HepG2 (cell line): Measurements from ENCODE around the gene ALAS2. TPM values are rescaled to one million over a fixed set of nuclear protein-coding genes. Genes with fewer than 3 reads are reported as not detected.
A peak's percentile ranks its signal among the peaks of the same experiment; 100 is the strongest.

Source experiments
- ATAC-seq: fragments of 200-7000 bp; cut with Tn5 transposase; 3 replicates; pipeline ENCODE4 v1.9.1; 2020; ENCODE audit warnings: mild to moderate bottlenecking, moderate library complexity
- BruUV-seq: library from RNA; stranded (reverse); fragments of 400-500 nt; replicated peaks from 2 replicates; lab custom pipeline; 2021; lab: Mats Ljungman, UMichigan
- CTCF ChIA-PET: fragments of 300-600 bp; formaldehyde crosslinking; extraction: SDS; loops from one replicate; lab custom pipeline; 2021; ENCODE audit warnings: low total read pairs, inconsistent platforms, low intra/inter-chr PET ratio; lab: Yijun Ruan, JAX
- POLR2A ChIA-PET: fragments of 350-600 bp; sonication (Branson Sonifier 250); formaldehyde crosslinking; loops from one replicate; lab custom pipeline; 2020; ENCODE audit warnings: antibody characterized with exemption, inconsistent platforms; lab: Yijun Ruan, JAX
- DNase-seq: peaks from one replicate; pipeline ENCODE4 v3.0.0-alpha.2; 2015; ENCODE audit warnings: low spot score
- FAIRE-seq: peaks from 3 replicates; lab custom pipeline; 2011; peaks lifted over from hg19 to GRCh38; lab: Jason Lieb, UNC
- H2AFZ ChIP-seq: one replicate; pipeline ENCODE4 v1.6.1; 2011; ENCODE audit warnings: low read length, inconsistent platforms
- H3K27ac ChIP-seq: fragments of 300-600 bp; 3 replicates; pipeline ENCODE4 v1.8.0; 2011; ENCODE audit warnings: mixed run types, mild to moderate bottlenecking, mixed read lengths, low read length, inconsistent platforms; ENCODE audit not compliant: insufficient read depth; ENCODE audit errors: extremely low read length
- H3K27me3 ChIP-seq, 2 experiments: fragments of 200-600 bp in 1 of 2; 2 replicates in 1 of 2; 3 replicates in 1 of 2; pipeline versions ENCODE4 v1.6.0 to v1.8.0; 2011; ENCODE audit warnings: low read length in 2 of 2, mild to moderate bottlenecking in 2 of 2, moderate library complexity in 2 of 2, inconsistent platforms in 1 of 2; ENCODE audit not compliant: insufficient read depth in 2 of 2, control insufficient read depth in 1 of 2
- H3K36me3 ChIP-seq, 2 experiments: fragments of 200-600 bp in 1 of 2; replicated peaks in 1 of 2; 2 replicates in 1 of 2; 3 replicates in 1 of 2; pipeline versions ENCODE4 v1.5.1 to v1.8.0; 2011; ENCODE audit warnings: low read length in 2 of 2, inconsistent platforms in 1 of 2; ENCODE audit not compliant: insufficient read depth in 2 of 2, control insufficient read depth in 1 of 2
- H3K4me1 ChIP-seq: 2 replicates; pipeline ENCODE4 v1.5.1; 2012; ENCODE audit warnings: low read length, inconsistent platforms; ENCODE audit not compliant: insufficient read depth
- H3K4me2 ChIP-seq: 2 replicates; pipeline ENCODE4 v1.6.0; 2011; ENCODE audit warnings: low read depth, low read length, inconsistent platforms
- H3K4me3 ChIP-seq, 3 experiments: fragments of 200-600 bp in 1 of 3; sonication (generic), shearing (Covaris generic) in 1 of 3; replicated peaks in 1 of 3; 2 replicates each; pipeline ENCODE4 v1.5.1; 2011 to 2016; ENCODE audit warnings: low read length in 3 of 3, inconsistent platforms in 2 of 3, low read depth in 2 of 3, mild to moderate bottlenecking in 2 of 3, control low read depth in 1 of 3, mixed read lengths in 1 of 3; ENCODE audit not compliant: insufficient read depth in 1 of 3
- H3K79me2 ChIP-seq: one replicate; pipeline ENCODE4 v1.6.1; 2011; ENCODE audit warnings: low read length, inconsistent platforms; ENCODE audit not compliant: insufficient read depth
- H3K9ac ChIP-seq: 2 replicates; pipeline ENCODE4 v1.6.0; 2011; ENCODE audit warnings: mild to moderate bottlenecking, low read depth, low read length, inconsistent platforms; ENCODE audit not compliant: insufficient read depth
- H3K9me3 ChIP-seq: 2 replicates; pipeline ENCODE4 v1.5.1; 2012; ENCODE audit warnings: mild to moderate bottlenecking, low read length
- H4K20me1 ChIP-seq: 2 replicates; pipeline ENCODE4 v1.6.0; 2011; ENCODE audit warnings: inconsistent platforms, mild to moderate bottlenecking, low read length, moderate library complexity; ENCODE audit not compliant: insufficient read depth
- KLF6 ChIP-seq: IDR thresholded peaks from 2 replicates; pipeline ENCODE4 v1.8.0; 2016; ENCODE audit warnings: missing biosample characterization, missing genetic modification reagents
- RBM22 ChIP-seq: fragments of 200-400 bp; formaldehyde crosslinking; optimal IDR thresholded peaks from 2 replicates; pipeline ENCODE3; 2017; ENCODE audit warnings: mild to moderate bottlenecking, low read length, moderate library complexity
- ZNF10 ChIP-seq: sonication (generic); formaldehyde crosslinking; IDR thresholded peaks from 2 replicates; pipeline ENCODE4 v1.4.0; 2020; ENCODE audit warnings: mild to moderate bottlenecking, low read depth, missing genetic modification reagents, borderline replicate concordance
- ZNF543 ChIP-seq: sonication (generic); formaldehyde crosslinking; IDR thresholded peaks from 2 replicates; pipeline ENCODE4 v1.4.0; 2020; ENCODE audit warnings: mild to moderate bottlenecking, missing genetic modification reagents
- ZNF619 ChIP-seq: sonication (generic); formaldehyde crosslinking; IDR thresholded peaks from 2 replicates; pipeline ENCODE4 v1.4.0; 2020; ENCODE audit warnings: mild to moderate bottlenecking, missing genetic modification reagents
- ZNF660 ChIP-seq: sonication (generic); formaldehyde crosslinking; IDR thresholded peaks from 2 replicates; pipeline ENCODE4 v1.5.1; 2020; ENCODE audit warnings: mild to moderate bottlenecking, low read depth, missing genetic modification reagents, borderline replicate concordance
- WGBS: methylation state at CpG from one replicate; pipeline ENCODE4 v1.1.6; 2017; ENCODE audit warnings: low lambda C conversion rate; 5-methylcytosine and 5-hydroxymethylcytosine counted together
- in situ Hi-C: cut with HindIII; loops from 2 replicates; pipeline ENCODE4 v1.10.0; 2017; ENCODE audit warnings: low pct_unique_long_range_greater_than_20kb; ENCODE audit not compliant: extremely low pct_ligation_motif_present
- intact Hi-C: fragments of 100-400 bp; cut with micrococcal nuclease; formaldehyde crosslinking; loops from one replicate; pipeline ENCODE4 v1.10.0; 2022; ENCODE audit not compliant: unreplicated experiment
- polyA plus RNA-seq, 8 experiments: library from polyadenylated mRNA; depleted of rRNA in 3 of 8; stranded (reverse) in 7 of 8; unstranded in 1 of 8; fragments of >200 nt; fragmentation: Illumina TruSeq in 4 of 8; extraction: Trizol in 4 of 8; gene quantifications; 2 replicates each; pipeline versions ENCODE4 v1.2.1 to v1.2.3, GENCODE V29; 2011 to 2016; ENCODE audit warnings: low read depth in 4 of 8, missing spikeins in 1 of 8, mixed read lengths in 1 of 8; ENCODE audit not compliant: insufficient read depth in 1 of 8
- total RNA-seq, 5 experiments: library from RNA; depleted of rRNA; stranded (reverse); fragments of >200 nt; fragmentation: Illumina TruSeq; extraction: Trizol; gene quantifications; 2 replicates each; pipeline ENCODE4 v1.2.3, GENCODE V29; 2016; ENCODE audit warnings: low read depth in 1 of 5

Gene ALAS2
- total and polyA plus RNA-seq, 2 of the 13 experiments (the other 11 are each of a cell fraction or from before 2014, with no cell fraction given): not detected

DNA sequence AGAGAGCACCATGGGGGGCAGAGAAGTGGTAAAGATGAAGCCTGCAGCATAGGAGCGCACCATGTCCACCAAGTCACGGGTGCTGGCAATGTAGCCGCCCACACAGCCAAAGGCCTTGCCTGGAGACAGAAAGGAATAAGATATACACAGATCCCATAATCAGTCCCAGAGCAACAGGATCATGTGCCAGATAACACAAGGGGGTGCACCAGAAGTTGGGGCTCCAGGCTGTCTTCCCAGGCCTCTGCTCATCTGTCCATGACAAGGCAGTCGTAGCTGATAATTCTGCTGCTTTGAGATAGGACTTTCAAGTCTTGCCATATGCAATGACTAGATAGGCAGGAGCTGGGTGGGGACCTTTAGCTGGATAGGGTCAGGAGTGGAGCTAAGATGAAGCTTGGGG, 15.9 kb downstream of the ALAS2 start:
- no TSS peak for BruUV-seq
- Histone ChIP-seq H3K4me1 (no peaks in the 10 kb centered on the region), H3K9ac (no peak overlapping the region), H3K4me2 (no peak overlapping the region), H3K4me3 (no peak overlapping the region), H3K27me3 (no peaks in the 10 kb centered on the region), H3K36me3 (no peaks in the 10 kb centered on the region), H3K79me2 (no peaks in the 10 kb centered on the region), H3K9me3 (no peaks in the 10 kb centered on the region), H2AFZ (no peak overlapping the region), H3K27ac (no peak overlapping the region), H4K20me1 (no peaks in the 10 kb centered on the region)
- intact Hi-C loops: no loop called here
- DNase-seq: no peak
- ChIA-PET POLR2A (no interaction called here), CTCF (no interaction called here)
- no peak for ATAC-seq
- no CpG with 5 or more reads among the region's 4 CpGs for WGBS
- TF ChIP-seq ZNF10 (no peak), ZNF543 (CRISPR knock-in tag) (no peak), ZNF619 (CRISPR knock-in tag) (no peak), ZNF660 (CRISPR knock-in tag) (no peak), KLF6 (CRISPR knock-in tag) (no peak)
- no peak for FAIRE-seq
- in situ Hi-C loops: no loop called here

DNA sequence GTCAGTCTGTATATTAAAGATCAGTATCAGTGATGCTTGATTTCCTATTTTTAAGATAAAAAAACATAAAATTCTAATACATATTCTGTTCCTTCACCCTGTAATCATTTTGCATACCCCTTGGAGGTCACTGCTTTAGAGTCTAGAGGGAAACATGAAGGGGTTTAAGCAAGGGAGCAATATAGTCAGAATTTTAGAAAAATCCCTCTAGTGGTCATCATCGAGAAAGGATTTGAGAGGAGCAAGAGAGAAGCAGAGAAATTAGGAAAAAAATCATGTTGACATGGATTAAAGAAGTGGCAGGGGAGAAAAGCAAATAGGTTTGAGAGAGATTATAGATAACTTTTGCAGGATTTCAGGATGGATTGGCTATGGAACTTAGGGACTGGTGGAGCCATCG, 19.5 kb downstream of the ALAS2 start:
- no peaks in the 10 kb centered on the region for H4K20me1 ChIP-seq
- TF ChIP-seq RBM22: no peak
- H3K4me3 ChIP-seq: no peak overlapping the region
- in situ Hi-C loops: no loop called here
- no peak overlapping the region for H3K9ac ChIP-seq
- no peaks in the 10 kb centered on the region for H3K79me2 ChIP-seq
- no peak overlapping the region for H2AFZ ChIP-seq
- H3K4me1 ChIP-seq: peaks cover 26% of the 10 kb centered on the region
- BruUV-seq: no TSS peak
- H3K4me2 ChIP-seq: no peak overlapping the region
- no peaks in the 10 kb centered on the region for H3K9me3 ChIP-seq
- intact Hi-C loops: loop anchor here (2.0 kb wide), 1 partner anchor 120 kb away; no protein-coding TSS in a partner anchor
- ChIA-PET POLR2A (interaction anchor here (4.3 kb wide), 1 partner anchor 12 kb away, joined by 21 read pairs; the partner anchor contains the start of gene APEX2), CTCF (interaction anchor here (1.1 kb wide), 1 partner anchor 120 kb away, joined by 6 read pairs; no protein-coding TSS in a partner anchor)
- H3K27me3 ChIP-seq: no peaks in the 10 kb centered on the region
- FAIRE-seq (peak; percentile 8), ATAC-seq (no peak), DNase-seq (no peak)
- WGBS: 47% methylated on average over 2 of the region's 2 CpGs
- H3K27ac ChIP-seq: no peak overlapping the region
- H3K36me3 ChIP-seq: no peaks in the 10 kb centered on the region; a peak in 1 of 5 replicates
